CD4-positive, alpha-beta T cell treated with Interleukin-15 for 1 hour (primary cell): ENCODE measurements around the gene CCL4L2.
"Not testable (repeated sequence)": the region's sequence is repeated elsewhere in the genome, so short reads cannot be mapped to it uniquely, and the experiment has no call there.

Experiments
- DNase-seq: peaks from one replicate; pipeline ENCODE4 v3.0.0-alpha.2; 2020

The CCL4L2 gene

DNA sequence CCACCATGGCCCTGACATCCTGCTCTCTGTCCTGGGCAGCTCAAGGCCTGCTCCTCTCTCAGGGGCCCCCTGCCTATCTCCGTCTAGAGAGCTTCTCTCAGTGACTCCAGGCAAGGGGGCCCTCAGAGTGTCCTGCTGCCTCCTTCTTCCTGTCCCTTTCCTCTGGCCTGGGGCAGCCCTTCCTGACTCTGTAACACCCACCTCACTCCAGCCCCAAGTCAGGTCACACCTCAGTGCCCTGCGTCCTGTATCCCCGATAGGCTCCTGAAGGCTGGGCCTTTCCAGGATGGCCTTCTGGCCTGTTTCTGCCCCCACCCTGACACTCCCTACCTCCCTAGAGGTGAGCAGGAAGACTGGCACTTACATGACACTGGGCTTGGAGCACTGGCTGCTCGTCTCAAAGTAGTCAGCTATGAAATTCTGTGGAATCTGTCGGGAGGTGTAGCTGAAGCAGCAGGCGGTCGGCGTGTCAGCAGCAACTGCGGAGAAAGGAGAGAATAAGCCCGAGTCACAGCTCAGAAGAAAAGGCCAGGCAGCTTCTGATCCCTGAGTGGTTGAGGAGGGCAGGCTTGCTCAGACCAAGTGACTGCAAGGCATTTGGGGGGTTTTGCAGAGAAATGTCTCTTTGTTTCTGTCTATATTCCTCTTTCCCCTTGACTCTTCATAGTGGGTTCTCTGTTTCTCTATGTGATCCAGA, 15.3 kb upstream of the CCL4L2 start:
- DNase-seq: no peak

DNA sequence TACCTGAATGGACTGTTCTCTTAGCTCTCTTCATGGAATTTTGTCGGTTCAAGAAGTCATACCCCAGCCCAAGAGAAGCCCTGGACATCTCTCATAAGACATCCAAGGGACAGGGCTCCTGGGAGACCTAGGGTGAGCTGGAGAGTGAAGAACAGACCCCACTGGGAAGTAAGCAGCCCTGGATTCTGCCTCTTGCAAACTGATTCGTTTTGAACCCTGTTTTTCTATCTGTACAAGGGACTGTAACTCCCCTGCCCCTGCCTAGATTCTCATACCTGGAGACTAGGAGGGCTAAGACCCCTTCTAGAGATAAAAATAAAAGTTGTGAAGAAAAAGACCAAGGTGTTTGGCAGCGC, 14.8 kb upstream of the CCL4L2 start:
- no peak for DNase-seq

GRCh38 chr17:36197387-36197703, 13.5 kb upstream of the CCL4L2 start:
- peak; percentile 19 for DNase-seq

GRCh38 chr17:36198831-36199465, 11.9 kb upstream of the CCL4L2 start:
- DNase-seq: peak; percentile 73

DNA sequence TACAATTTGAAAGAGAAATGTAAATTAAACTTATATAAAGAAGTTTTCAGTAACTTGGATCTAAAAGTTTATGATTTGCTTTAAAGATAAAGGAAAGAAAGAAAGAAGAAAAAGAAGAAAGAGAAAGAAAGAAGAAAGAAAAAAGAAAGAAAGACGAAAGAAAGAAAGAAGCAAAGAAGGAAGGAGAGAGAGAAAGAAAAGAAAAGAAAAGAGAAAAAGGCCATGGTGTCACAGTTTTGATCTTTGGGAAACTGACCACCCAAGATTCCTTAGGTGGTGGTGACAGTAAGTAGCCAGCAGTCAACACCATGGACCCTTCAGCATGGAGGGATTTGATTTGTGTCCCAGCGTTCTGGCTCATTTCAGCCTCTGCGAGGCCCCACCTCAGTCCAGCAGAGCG, 9.8 kb upstream of the CCL4L2 start:
- not testable (repeated sequence) for DNase-seq

GRCh38 chr17:36201506-36201905, 9.4 kb upstream of the CCL4L2 start:
- DNase-seq: not testable (repeated sequence)

DNA sequence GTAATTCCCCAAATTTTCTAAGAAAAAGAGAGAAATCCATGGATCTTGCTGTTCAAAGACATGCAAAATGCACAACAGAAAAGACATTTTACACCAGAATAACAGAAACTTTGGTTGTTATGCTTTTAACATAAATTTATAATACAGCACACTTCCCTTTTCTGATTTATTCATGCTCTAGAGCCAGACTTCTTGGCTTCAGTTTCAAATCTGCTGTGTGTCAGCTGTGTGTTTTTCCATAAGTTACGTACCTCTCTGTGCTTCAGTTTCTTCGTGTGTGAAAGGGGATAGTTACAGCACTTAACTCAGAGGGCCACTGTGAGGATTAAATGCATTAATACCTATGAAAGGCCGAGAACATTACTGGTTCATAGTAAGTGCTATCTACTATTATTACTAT, 7.5 kb upstream of the CCL4L2 start:
- no peak for DNase-seq

GRCh38 chr17:36204724-36205500, 6.0 kb upstream of the CCL4L2 start:
- DNase-seq: no peak

DNA sequence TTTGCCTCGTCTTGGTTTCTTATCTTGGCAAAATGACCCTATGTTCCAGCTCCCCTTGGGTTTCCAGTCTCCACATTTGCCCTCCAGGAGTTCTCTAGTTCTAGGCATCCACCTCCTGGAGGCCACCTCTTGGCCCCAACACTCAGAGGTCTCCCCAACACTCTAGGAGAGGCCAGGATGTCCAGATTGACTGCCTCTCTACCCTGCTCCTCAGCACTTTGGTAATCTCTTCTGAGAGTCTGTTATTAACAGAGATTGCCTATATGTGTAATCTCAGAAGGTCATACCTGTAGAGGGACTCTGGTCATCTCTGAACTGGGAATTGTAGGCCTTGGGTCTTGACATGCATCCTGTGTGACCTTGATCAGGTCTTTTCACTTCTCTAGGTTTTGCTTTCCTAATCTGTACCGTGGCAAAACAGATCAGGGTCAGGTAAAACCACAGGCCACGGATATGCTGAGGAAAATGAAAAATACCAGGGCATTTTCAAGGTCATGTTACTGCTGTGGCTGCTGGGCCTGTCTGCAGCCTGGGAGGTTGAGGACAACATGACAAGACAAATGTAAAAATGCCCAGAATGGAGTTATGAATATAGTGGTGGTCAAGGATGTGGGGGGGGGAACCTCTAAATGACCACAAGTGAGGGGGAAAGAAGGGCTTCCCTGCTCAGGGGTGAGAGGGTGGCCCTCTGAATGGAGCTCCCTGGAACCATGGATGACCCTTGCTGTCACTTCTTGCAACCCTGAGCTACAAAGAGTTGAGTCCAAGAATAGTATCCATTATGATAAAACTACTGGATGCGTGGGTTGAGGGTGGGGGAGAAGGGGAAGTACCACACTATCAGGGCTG, 5.0 kb upstream of the CCL4L2 start:
- DNase-seq: no peak

- not testable (repeated sequence) for DNase-seq
These were observed 4.4 kb upstream of the CCL4L2 start for GRCh38 chr17:36206486-36206821.

- DNase-seq: not testable (repeated sequence)
These were observed 3.5 kb upstream of the CCL4L2 start for GRCh38 chr17:36207383-36207782.

DNA sequence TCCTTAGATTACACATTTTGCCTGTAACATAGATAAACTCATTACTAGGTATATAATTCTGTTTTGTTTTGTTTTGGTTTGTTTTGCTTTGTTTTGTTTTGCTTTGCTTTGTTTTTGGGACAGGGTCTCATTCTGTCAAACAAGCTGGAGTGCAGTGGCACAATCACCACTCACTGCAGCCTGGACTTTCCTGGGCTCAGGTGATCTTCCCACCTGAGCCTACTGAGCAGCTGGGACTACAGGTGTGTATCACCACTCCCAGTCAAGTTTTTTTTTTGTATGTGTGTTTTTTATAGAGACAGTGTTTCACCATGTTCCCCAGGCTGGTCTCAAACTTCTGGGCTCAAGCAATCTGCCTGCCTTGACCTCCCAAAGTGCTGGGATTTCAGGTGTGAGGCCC, 1.3 kb upstream of the CCL4L2 start:
- no peak for DNase-seq

- peak; percentile 68 for DNase-seq
These were observed 815 bp downstream of the CCL4L2 start for GRCh38 chr17:36211484-36212271.

DNA sequence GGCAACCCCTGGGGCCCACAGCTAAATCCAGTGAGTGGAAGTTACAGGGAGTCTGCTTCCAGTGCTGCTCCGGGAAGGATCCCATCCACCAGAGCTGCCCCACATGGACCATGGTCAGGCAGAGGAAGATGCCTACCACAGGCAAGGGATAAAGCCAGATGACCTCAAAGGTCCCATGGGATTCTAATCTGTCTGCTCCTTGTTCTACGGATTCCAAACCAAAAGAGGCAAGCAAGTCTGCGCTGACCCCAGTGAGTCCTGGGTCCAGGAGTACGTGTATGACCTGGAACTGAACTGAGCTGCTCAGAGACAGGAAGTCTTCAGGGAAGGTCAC, 1.4 kb downstream of the CCL4L2 start:
- DNase-seq: no peak

DNA sequence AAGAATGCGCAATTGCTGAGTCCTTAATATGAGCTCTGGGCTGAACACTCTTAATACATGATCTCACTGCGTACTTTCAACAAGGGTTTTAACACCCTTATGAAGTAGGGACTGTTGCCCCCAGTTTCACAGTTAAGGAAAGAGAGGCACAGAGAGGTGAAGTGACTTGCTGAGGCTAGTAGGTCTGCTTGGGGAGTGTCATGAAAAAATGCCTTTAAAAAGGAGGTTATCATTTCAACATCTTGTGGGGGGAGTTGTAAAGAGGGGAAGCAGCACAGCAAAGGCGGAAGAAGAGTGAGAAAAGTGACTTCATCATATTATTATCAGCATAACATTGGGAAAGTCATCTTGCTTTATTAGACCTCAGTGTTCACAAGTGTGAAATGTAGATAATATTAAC, 2.1 kb downstream of the CCL4L2 start:
- no peak for DNase-seq

GRCh38 chr17:36213695-36214094, 2.8 kb downstream of the CCL4L2 start:
- no peak for DNase-seq

GRCh38 chr17:36214918-36215317, 4.1 kb downstream of the CCL4L2 start:
- no peak for DNase-seq

- not testable (repeated sequence) for DNase-seq
These were observed 4.8 kb downstream of the CCL4L2 start for GRCh38 chr17:36215406-36216308.

GRCh38 chr17:36219556-36219955, 8.7 kb downstream of the CCL4L2 start:
- not testable (repeated sequence) for DNase-seq

DNA sequence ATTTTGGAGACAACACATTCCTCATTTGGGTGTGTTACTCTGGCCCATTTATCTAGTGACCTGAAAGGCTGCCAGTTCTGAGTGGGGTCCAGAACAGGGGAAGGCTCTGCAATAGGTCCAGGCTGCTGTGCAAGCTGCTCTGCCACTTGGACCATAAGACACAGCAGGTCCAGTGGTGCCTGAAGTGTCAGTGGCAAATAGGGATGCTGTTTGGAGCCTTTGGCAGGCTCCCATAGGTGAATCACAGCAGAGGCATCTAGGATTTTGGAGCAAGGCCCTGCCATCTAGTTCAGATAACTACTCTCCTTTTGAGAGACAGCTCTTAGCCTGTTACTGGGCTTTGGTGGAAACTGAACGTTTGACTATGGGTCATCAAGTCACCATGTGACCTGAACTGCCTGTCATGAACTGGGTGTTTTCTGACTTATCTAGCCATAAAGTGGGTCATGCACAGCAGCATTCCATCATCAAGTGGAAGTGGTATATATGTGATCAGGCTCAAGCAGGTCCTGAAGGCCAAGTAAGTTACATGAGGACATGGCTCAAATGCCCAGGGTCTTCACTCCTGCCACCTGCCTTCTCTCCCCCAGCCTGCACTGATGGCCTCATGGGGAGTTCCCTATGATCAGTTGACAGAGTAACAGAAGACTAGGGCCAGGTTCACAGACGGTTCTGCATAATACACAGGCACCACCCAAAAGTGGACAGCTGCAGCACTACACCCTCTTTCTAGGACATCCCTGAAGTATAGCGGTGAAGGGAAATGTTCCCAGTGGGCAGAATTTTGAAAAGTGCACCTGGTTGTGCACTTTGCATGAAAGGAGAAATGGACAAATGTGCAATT, 10.1 kb downstream of the CCL4L2 start:
- DNase-seq: not testable (repeated sequence)
